HG02973 (cell line): ENCODE measurements around the gene ST6GALNAC4.
"Not testable (repeated sequence)": the region's sequence is repeated elsewhere in the genome, so short reads cannot be mapped to it uniquely, and the experiment has no call there.

Experiments
- ATAC-seq: cut with Tn5 transposase; IDR thresholded peaks from one replicate; pipeline ENCODE4 v1.9.1; 2021; ENCODE audit warnings: moderate library complexity; ENCODE audit not compliant: unreplicated experiment

ST6GALNAC4 gene

DNA sequence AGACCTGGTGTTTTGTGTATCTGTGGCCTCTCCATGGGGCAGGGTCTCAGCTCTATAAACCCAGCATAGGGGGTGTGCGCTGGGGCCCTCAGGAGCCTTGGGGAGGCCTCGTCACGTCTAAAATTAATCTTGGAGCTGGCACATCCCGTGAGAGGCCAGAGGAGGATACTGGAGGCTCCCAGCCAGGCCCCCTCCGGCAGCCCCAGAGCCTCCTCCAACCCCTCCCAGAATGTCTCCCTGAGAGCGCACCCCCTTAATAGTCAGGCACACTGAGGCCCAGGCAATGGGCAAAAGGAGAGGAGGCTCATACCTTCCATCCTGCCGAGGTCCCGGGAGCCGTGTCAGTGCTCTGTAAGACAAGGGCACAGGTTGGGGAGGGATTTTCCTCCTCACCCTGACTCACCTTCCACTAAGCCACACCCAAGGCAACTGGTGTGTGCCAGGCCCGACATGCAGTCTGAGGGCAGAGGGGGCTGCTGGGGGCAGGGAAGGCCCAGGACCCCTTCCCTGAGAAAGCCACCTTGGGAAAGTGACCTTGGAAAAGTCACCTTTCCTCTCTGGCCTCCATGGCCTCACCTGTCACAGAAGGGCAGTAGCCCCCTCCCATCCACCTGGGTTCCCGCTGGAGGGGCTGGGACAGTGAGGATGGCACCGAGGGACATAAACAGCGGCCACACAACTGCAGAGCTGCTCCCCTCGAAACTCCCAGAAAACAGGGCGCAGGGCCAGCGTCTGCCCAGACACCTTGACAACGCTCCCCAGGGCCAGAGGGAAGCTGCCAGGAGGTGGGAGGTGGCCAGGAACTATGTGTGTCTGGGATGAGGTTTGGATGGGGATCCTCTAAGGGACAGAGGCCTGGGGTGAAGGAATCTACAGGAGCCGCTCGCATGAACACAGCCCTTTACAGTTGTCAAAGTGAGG lies 42.3 kb downstream of the ST6GALNAC4 start:
- no peak for ATAC-seq

DNA sequence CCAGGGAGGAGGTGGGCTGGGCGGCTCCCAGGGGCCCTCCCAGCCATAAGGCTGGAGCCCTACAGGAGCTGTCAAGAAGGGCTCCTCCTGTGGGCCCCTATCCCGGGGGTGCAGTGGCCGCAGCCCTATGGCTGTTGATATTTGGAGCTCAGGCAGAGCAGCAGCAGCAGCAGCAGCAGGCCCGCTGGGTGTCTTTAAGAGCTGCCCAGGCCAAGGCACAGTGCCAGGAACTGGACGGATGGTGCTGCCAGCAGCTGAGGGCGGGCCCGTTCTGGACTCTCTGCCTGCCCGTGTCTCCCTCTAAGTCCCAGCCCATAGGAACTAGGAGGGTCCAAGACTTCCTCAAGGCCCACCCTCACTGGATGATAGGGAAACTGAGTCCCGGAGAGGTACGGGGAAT lies 43.0 kb downstream of the ST6GALNAC4 start:
- no peak for ATAC-seq

DNA sequence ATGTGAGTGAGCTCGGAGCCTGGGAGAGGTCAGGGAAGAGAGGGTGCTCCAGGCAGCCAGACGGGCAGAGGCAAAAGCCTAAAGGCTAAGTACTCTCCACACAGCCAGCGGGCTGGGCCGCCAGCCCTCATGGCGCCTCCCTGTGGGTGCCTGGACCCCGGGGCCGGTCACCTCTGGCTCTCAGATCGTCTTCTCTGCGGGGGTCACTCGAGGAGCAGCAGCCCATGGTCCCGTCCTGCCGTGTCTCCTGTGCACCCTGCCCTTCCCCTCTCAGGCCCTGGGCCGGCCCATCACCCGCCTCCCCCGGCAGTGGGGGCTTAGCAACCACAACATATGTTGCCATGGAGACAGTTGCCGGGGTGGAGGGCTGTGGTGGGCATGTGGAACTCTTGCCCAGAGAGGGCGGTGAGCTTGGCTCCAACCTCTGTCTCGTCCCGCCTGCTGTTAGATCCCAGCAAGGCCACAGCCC lies 43.6 kb downstream of the ST6GALNAC4 start:
- ATAC-seq, result no peak

DNA sequence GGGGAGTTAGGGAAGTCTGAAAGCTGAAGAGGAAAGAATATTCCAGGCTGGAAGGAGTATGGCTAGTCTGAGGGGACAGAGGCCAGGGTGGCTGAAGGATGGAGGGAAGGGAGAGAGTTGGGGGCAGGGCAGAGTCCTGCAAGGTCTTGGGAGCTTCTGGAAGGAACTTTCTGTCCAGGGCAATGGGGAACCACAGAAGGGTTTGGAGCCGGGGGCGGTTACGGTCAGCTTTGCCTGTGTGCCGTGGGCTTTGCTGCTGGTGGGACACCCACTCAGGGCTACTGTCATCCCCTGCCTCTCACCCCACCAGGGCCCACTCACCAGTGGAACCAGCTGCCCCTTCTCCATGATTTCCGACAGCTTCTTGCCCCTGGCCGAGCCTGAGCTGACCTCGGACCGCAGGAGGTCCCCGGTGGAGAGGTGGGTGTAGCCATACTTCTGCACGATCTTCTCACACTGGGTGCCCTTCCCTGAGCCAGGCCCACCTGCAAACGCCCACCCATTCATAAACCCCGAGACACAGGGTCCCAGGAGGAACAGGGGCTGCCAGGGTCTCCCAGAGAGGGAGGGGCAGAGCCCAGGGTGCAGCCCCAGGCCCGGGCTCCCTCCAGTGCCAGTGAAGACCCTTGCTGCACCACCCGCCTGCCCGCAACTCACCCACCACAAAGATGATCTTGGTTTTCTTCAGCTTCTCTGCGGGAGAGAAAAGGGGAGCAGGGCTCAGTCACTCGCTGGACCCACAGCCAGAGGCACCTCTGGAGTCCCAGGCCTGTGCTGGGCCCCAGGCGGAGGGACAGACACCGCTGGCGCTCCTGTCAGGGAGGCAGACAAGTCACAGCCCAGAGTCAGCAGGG lies 44.2 kb downstream of the ST6GALNAC4 start:
- ATAC-seq, result no peak

DNA sequence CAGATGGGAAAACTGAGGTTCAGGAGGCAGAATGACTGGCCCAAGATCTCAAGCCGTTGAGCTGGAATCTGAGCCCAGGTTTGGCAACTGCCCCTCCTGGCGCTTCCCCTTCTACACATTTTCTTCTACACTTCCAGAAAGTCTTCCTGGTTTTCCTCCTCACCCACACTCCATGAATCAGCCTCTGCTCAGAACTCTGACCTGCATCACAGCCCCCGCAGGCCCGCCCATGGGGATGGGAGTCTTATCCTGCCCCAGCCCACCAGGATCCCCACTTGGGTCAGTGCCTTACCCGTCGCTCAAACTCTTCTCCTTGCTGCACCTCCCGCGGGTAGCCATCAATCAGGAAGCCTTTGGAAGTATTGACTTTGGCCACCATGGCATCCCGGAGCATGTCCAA lies 45.3 kb downstream of the ST6GALNAC4 start:
- no peak for ATAC-seq

DNA sequence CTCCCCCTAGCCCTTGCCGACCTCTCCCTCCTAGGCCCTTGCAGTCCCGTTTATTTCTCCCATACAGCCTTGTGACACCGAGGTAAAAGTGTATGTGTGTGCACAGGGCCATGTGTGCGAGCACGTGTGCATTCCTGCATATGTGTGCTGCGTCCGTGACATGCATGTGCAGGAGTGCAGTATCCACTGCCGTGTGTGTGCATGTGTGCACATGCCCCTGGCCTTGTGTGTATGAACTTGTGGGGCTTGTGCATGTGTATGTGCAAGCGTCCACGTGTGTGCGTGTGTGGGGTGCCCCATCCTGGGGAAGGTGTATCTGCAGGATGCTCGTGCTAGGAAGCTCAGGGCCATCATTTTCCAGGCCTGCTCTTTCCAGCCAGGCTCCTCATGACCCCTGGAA lies 46.0 kb downstream of the ST6GALNAC4 start:
- no peak for ATAC-seq

DNA sequence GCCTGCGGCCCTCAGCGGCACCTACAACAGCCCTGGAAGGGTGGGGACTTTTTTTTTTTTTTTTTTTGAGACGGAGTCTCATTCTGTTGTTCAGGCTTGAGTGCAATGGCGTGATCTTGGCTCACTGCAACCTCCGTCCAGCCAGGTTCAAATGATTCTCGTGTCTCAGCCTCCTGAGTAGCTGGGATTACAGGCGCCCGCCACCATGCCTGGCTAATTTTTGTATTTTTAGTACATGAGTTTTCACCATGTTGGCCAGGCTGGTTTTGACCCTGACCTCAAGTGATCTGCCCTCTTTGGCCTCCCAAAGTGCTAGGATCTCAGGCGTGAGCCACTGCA lies 46.7 kb downstream of the ST6GALNAC4 start:
- not testable (repeated sequence) for ATAC-seq

DNA sequence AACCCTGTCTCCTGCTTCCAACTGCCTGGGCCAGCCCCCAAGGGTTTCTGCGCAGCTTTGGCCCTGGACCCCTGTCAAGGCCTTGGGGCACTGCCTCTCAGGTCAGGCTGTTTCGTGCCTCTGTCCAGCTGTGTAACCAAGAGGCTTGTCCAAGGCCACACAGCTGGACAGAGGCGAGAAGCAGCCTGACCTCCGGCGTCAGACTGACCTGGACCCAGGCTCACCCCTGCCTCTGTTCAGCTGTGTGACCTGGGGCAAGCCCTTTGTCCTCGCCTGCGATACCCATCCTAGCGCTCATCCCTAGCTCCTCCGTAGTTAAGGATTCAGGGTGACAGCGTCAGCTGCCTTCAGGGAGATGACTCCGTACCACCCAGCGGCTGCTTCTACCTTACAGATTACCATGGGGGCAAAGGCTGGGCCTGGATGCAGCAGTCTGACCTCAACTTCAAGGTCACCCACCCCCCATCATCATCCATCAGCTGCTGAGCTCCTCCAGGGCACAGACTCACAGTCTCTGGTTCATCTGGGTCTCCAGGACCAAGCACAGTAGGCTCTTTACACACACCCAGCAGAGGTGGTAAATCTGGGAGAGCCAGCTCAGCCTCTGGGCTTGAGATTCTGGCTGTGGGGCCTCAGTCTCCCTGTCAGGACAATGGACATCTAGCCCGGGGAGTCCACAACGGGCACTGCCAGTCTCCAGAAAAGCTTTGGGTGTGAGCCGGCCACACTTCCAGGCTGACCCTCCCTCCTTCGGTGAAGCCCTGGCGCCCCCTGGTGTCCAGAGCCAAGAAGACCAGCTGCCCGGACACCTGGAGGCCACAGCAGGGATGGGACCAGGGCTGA lies 47.3 kb downstream of the ST6GALNAC4 start:
- no peak for ATAC-seq

DNA sequence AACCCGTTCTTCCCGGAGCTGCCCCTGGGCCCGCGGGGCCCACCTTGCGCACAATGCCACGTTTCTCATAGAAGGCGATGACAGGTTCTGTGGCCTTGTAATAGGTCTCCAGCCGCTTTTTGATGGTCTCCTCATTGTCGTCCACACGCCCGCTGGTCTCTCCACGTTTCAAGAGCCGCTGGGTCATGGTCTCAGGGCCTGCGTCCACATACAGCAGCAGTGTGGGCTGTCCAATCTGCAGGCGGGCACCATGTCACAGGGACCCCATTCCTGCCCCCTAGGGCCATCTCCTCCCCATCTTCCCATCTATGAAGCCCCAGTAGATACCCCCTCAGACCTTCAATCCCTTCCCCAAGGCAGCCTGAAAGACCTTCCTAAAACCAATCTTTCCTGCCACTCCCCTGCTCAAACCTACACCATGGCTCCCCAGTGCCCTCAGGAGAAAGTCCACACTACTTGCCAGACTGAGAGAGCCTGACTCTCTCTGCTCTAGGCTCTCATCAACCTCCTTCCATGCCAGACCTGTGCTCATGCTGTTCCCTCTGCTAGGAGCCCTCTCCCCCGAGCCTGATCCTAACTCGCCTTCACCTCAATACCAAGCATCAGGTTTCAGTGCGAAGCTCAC lies 48.5 kb downstream of the ST6GALNAC4 start:
- no peak for ATAC-seq

DNA sequence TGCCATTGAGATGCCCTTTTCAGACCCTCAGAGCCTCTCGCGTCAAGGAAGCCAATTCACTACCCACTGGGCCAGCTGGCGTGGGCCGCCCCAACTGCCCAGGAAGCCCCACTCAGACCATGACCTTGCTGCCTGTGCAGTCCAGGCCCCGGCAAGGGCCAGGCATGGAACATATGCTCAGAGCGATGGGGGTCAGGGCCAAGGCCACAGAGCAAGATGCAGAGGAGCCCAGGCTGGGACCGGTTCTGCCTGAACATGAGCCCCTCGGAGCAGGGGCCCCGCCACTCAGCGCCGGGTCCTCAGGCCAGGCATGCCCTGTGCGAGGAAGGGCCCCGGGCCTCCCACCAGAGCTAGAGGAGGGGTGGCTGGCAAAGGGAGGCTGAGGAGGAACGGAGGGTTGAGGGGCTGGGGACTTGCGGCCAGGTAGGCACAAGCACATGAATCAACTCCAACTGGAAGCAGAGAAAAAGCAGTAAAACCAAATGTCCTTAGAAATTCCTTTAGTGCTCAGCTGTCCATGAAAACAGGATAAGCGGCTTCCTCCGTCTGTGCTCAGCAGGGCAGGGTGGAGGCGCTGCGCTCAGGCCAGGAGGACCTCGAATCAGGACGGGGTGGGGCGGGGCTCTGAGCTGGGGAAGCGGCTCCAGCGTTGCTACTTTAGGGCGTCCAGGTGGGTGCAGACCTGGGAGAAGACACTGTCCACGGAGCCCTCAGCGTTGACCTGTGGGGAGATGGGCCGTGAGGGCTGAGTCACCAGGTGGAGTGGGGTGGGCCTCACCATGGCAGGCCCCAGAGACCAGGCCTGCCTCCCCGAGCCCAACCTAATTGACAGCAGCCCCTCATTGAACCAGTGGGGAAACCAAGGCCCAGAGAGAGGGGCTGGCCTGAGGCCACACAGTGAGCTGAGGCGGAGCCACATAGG lies 49.2 kb downstream of the ST6GALNAC4 start:
- ATAC-seq, result no peak

DNA sequence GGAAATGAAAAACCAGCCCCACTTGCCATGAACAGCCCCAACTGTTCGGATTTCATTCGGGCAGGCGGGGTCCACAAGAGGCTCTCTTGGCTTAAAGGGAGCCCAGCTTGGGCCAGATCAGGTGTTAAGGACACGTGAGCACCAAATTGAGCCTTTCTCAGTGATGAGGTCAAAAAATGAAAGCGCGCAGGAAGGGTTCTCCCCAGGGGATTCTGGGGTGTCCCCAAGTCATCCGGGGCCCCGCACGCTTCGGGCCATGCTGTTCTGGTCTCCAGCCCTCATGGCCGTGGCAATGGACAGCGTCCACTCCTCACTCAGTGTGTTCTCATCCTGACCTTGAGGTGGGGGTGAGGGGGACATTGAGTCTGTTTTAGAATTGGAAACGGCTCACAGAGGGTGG lies 50.3 kb downstream of the ST6GALNAC4 start:
- no peak for ATAC-seq

DNA sequence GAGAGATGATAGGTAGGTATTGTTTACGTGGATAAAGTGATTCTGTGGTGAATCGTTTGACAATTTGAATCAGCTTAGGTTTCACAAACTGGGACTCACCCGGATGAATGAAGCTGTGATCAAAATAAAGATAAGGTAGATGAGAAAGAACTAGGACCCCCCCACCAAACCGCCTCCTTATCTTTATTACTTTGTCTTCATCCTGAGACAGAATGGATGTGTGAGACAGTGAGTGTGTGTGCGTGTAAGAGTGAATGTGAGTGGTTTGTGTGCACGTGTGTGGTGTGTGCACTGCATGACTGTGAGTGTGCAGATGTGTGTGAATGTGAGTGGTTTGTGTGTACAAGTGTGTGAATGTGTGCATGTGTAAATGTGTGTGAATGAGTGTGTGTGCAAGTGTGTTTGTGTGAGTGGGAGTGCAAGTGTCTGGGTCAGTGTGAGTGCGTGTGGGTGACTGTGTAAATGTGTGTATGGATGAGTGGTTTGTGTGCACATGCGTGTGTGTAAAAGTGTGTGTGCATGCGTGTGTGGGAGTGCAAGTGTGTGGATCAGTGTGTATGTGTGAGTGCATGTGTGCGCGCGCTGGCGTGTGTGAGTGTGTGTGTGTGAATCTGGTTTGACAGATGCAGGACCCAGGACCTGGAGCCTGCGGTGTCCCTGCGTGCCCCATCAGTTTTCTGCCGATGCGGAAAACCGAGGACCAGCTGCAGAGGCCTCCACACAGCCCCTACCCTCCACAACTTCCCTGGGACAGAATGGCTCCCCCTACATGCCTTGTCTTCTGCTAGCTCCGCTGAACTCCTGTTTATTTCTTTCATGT lies 51.0 kb downstream of the ST6GALNAC4 start:
- no peak for ATAC-seq

DNA sequence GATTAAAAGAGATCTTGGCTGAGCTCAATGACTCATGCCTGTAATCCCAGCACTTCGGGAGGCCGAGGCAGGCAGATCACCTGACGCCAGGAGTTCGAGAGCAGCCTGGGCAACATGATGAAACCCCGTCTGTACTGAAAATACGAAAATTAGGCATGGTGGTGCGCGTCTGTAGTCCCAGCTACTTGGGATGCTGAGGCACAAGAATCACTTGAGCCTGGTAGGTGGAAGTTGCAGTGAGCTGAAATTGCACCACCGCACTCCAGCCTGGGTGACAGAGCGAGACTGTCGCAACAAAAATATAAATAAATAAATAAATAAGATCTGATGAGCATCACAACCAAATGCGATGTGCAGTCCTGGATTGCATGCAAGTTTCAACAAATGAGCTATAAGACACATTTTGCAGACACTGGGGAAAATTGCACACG lies 53.6 kb downstream of the ST6GALNAC4 start:
- ATAC-seq, result no peak

DNA sequence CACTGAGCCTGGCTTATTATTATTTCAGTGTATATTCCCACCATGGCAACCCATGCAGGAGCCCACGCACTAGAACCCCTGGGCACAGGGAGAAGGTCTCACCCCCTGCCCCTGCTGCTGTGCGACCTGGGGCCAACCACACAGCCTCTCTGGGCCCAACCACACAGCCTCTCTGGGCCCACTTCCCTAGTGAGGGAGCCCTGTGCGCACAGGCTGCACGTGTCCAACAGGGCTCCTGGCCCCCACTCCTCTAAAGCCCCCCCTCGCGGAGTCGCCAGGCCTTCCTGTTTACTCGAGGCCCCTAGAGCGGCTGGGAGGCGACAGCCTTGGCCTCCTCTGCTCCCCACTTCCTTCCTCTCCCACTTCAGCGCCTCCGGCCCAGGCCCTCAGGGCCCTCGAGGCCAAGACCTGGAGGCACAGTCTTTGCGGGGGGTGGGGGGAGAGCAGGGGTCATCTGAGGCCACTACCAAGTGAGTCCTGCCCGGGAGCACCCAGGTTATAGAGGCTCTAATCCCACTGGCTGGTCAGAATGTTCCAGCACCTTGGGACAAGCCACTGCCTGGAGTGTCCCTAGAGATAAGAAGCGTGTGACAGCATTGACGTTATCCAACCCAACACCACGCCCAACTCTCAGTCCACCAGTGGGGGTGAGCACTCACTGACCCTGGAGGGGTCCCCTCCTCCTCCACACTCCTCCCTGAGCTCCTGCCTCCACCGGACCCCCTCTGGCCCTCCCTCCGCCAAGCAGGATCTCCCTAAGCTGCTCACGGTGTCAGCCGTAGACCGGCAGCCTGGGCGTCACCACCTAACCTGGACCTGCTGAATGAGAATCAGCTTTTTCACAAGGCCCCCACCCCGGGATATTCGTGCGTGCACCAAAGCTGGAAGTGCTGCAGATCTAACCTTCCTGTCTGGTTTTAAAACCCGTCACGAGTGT lies 54.5 kb downstream of the ST6GALNAC4 start:
- no peak for ATAC-seq

DNA sequence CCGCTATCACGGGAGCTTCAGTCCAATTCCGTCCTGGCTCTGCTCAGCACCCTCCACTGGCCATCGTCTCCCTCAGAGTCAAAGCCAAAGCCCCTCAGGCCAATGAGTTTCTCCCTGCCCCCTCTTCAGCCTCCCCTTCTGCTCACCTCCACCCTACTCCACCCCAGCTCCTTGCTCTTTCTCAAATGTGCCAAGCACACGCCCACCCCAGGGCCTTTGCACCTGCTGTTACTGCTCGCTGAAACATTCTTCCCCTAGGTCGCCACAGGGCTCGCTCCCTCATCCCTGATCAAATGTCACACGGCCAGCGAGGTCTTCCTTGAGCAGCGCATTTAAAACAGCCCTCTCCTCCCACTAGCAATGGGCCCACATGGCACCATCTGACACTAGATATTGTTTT lies 56.1 kb downstream of the ST6GALNAC4 start:
- ATAC-seq, result no peak

DNA sequence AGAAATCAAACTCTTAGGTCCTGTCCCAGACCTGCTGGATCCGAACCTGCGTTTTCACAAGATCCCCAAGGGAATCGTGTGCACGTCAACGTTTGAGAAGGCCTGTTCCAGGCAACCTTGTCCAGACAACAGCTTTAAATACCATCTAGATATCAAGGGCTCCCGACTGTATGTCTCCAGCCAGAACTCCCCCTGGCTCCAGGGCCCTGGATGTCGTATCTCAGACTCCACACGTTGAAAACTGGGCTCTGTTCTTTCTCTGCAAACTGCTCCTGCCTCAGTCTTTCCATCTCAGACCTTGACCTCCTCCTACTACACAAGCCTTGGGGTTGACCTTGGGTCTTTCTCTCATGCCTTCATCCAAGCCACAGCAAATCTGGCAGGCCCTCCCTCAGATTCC lies 56.6 kb downstream of the ST6GALNAC4 start:
- ATAC-seq, result no peak

DNA sequence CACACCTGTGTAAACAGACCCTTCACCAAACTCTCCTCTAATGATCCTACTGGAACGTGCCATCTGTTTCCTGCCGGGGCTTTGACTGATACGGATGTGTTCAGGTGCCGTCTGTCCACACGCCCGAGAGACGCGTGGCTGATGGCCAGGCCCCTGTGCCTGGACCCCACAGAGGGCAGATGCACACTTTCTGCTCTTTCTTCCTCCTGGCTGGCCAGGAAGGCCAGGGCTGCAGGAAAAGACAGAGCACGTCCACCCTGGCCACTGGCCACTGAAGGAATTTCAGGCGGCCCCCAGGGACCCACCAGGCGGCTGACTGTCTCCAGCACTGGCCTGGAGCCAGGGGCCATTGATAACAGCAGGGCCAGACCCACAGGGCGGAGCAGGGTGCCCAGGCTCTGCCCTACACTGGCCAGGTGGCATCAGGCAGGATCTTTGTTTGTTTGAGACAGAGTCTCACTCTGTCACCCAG lies 58.8 kb downstream of the ST6GALNAC4 start:
- ATAC-seq, result no peak
